GM12864 (cell line): ENCODE results near the gene MUC21.
"Not testable (repeated sequence)": the region's sequence is repeated elsewhere in the genome, so short reads cannot be mapped to it uniquely, and the experiment has no call there.

ENCODE experiments used
- DNase-seq: peaks from one replicate; pipeline ENCODE4 v3.0.0-alpha.2; 2011; ENCODE audit warnings: low read depth
- H3K4me3 ChIP-seq: 2 replicates; pipeline ENCODE4 v1.5.1; 2011; ENCODE audit warnings: mild to moderate bottlenecking, low read depth, low read length, control low read depth
- TF ChIP-seq, protein P1 (sequence below): IDR thresholded peaks from 2 replicates; pipeline ENCODE4 v1.5.1; 2011; ENCODE audit warnings: low read depth, mild to moderate bottlenecking, moderate library complexity, low read length, control low read depth, inconsistent platforms; ENCODE audit errors: missing control alignments

The MUC21 gene

DNA sequence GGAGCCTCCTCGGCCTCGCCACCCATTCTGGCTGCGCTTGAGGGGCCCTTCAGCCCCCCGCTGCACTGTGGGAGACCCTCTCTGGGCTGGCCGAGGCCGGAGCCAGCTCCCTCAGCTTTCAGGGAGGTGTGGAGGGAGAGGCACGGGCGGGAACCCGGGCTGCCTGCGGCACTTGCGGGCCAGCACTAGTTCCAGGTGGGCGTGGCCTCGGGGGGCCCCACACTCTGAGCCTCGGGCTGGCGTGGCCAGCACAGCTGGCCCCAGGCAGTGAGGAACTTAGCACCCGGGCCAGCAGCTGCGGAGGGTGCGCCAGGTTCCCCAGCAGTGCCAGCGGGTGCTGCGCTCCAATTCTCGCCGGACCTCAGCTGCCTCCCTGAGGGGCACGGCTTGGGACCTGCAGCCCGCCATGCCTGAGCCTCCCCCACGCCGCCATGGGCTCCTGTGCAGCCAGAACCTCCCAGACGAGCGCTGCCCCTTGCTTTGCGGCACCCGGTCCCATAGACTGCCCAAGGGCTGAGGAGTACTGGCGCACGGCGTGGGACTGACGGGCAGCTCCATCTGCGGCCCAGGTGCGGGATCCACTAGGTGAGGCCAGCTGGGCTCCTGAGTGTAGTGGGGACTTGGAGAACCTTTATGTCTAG is 33.3 kb downstream of the MUC21 start:
- H3K4me3 ChIP-seq = no peak overlapping the region
- DNase-seq = no peak
- TF ChIP-seq, protein P1, sequence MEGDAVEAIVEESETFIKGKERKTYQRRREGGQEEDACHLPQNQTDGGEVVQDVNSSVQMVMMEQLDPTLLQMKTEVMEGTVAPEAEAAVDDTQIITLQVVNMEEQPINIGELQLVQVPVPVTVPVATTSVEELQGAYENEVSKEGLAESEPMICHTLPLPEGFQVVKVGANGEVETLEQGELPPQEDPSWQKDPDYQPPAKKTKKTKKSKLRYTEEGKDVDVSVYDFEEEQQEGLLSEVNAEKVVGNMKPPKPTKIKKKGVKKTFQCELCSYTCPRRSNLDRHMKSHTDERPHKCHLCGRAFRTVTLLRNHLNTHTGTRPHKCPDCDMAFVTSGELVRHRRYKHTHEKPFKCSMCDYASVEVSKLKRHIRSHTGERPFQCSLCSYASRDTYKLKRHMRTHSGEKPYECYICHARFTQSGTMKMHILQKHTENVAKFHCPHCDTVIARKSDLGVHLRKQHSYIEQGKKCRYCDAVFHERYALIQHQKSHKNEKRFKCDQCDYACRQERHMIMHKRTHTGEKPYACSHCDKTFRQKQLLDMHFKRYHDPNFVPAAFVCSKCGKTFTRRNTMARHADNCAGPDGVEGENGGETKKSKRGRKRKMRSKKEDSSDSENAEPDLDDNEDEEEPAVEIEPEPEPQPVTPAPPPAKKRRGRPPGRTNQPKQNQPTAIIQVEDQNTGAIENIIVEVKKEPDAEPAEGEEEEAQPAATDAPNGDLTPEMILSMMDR = no peak

DNA sequence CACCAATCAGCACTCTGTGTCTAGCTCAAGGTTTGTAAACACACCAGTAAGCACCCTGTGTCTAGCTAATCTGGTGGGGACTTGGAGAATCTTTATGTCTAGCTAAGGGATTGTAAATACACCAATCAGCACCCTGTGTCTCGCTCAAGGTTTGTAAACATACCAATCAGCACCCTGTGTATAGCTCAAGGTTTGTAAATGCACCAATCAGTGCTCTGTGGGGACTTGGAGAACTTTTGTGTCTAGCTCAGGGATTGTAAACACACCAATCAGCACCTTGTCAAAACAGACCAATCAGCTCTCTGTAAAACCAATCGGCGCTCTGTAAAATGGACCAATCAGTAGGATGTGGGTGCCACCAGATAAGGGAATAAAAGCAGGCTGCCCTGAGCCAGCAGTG is 33.9 kb downstream of the MUC21 start:
- not testable (repeated sequence) for H3K4me3 ChIP-seq, DNase-seq

GRCh38 chr6:31020057-31020456 is 36.5 kb downstream of the MUC21 start:
- no peak for DNase-seq
- H3K4me3 ChIP-seq = no peak overlapping the region
- TF ChIP-seq, protein P1 = no peak

DNA sequence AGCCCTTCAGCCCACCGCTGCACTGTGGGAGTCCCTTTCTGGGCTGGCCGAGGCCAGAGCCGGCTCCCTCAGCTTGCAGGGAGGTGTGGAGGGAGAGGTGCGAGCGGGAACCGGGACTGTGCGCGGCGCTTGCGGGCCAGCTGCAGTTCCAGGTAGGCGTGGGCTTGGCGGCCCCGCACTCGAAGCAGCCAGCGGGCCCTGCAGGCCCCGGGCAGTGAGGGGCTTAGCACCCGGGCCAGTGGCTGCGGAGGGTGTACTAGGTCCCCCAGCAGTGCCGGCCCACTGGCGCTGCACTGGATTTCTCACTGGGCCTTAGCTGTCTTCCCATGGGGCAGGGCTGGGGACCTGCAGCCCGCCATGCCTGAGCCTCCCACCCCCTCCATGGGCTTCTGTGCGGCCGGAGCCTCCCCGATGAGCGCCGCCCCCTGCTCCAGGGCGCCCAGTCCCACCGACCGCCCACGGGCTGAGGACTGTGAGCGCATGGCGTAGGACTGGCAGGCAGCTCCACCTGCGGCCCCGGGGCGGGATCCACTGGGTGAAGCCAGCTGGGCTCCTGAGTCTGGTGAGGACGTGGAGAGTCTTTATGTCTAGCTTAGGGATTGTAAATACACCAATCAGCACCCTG is 37.2 kb downstream of the MUC21 start:
- DNase-seq, H3K4me3 ChIP-seq: not testable (repeated sequence)

DNA sequence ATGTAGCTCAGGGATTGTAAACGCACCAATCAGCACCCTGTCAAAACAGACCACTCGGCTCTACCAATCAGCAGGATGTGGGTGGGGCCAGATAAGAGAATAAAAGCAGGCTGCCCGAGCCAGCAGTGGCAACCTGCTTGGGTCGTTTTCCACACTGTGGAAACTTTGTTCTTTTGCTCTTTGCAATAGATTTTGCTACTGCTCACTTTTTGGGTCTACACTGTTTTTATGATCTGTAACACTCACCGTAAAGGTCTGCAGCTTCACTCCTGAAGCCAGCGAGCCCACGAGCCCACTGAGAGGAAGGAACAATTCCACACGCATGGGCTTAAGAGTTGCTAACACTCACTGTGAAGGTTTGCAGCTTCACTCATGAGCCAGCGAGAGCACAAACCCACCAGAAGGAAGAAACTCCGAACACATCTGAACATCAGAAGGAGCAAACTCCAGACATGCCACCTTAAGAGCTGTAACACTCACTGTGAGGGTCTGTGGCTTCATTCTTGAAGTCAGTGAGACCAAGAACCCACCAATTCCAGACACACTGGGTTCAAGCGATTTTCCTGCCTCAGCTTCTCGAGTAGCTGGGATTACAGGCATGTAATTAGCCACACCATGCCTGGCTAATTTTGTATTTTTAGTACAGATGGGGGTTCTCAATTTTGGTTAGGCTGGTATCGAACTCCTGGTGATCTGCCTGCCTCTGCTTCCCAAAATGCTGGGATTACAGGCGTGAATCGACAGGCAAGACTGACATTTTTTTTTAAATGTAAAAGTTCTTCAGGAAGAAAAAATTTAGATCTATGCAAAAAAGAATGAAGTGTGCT is 38.4 kb downstream of the MUC21 start:
- H3K4me3 ChIP-seq, DNase-seq: not testable (repeated sequence)

- TF ChIP-seq, protein P1 = no peak
- no peak for DNase-seq
- no peak overlapping the region for H3K4me3 ChIP-seq
These were observed 42.1 kb downstream of the MUC21 start for GRCh38 chr6:31025595-31025994.

DNA sequence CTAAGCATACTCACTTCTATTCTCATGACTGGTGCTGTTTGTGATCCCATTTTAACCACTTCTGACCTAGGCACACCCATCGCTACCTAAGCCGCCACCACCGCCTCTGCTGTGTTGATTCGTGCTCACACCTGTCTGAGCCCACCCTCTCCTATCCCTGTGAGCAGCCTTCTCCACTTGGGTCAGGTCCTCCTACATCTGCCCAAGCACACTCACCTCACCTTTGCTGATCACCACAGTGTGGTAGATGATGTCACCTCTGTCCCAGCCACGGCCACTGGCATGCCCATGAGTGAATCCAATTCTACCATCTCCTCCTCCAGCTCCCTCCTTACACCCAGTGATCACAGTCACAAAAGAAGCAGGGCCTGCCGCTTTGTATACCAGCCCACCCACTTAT is 47.6 kb downstream of the MUC21 start:
- DNase-seq = no peak
- H3K4me3 ChIP-seq = no peak overlapping the region
- TF ChIP-seq, protein P1 = no peak

DNA sequence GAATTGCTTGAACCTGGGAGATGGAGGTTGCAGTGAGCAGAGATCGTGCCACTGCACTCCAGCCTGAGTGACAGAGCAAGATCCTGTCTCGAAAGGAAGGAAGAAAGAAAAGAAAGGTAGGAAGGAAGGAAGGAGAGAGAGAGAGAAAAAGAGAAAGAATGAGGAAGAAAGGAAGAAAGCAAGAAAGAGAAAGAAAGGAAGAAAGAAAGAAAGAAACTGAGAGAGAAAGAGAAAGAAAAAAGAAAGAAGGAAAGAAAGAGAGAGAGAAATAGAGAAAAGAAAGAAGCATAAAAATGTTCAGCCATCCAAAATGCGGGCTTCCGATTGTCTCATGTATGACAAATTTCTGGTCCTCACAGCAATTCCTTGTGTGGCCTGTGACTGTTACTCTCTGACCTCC is 49.6 kb downstream of the MUC21 start:
- DNase-seq = no peak
- H3K4me3 ChIP-seq = no peak overlapping the region
- TF ChIP-seq, protein P1 = no peak
